H1 (cell line): ENCODE measurements around the gene CPSF7. TPM values are rescaled to one million over a fixed set of nuclear protein-coding genes. Genes with fewer than 3 reads are reported as not detected.

Experiments used
- CTCF ChIA-PET: fragments of 300-600 bp; sonication (Branson Sonifier 250); formaldehyde crosslinking; loops from one replicate; lab custom pipeline; 2021; ENCODE audit not compliant: partially characterized antibody; lab: Charles Lee
- POLR2A ChIA-PET: fragments of 300-600 bp; sonication (Branson Sonifier 250); formaldehyde crosslinking; loops from one replicate; lab custom pipeline; 2021; ENCODE audit warnings: inconsistent platforms; ENCODE audit not compliant: partially characterized antibody; lab: Charles Lee
- DNase-seq, 2 experiments: peaks; one replicate each; pipeline versions ENCODE4 v3.0.0 to v3.0.0-alpha.2; 2010 to 2022; ENCODE audit warnings: low spot score in 2 of 2, low read depth in 1 of 2, mixed read lengths in 1 of 2
- FAIRE-seq: peaks from 2 replicates; lab custom pipeline; 2011; peaks lifted over from hg19 to GRCh38; lab: Jason Lieb, UNC
- H2AFZ ChIP-seq: 2 replicates; pipeline ENCODE4 v1.8.1; 2012; ENCODE audit warnings: low read length, inconsistent platforms
- H2AK5ac ChIP-seq: 2 replicates; pipeline ENCODE4 v1.6.1; 2013; ENCODE audit warnings: low read depth, low read length
- H2BK120ac ChIP-seq: replicated peaks from 2 replicates; pipeline ENCODE3; 2013; ENCODE audit warnings: low read depth, low read length, inconsistent platforms
- H2BK12ac ChIP-seq: 2 replicates; pipeline ENCODE4 v1.6.1; 2013; ENCODE audit warnings: low read depth, low read length
- H2BK15ac ChIP-seq: 2 replicates; pipeline ENCODE4 v1.6.1; 2013; ENCODE audit warnings: low read length
- H2BK20ac ChIP-seq: 2 replicates; pipeline ENCODE4 v1.6.1; 2013; ENCODE audit warnings: low read length
- H2BK5ac ChIP-seq: 2 replicates; pipeline ENCODE4 v1.6.1; 2013; ENCODE audit warnings: low read depth, low read length
- H3K14ac ChIP-seq: 2 replicates; pipeline ENCODE4 v1.6.1; 2013; ENCODE audit warnings: inconsistent platforms; ENCODE audit not compliant: insufficient read length
- H3K18ac ChIP-seq: 2 replicates; pipeline ENCODE4 v1.6.1; 2013; ENCODE audit warnings: low read length; ENCODE audit errors: extremely low read depth
- H3K23ac ChIP-seq: 2 replicates; pipeline ENCODE4 v1.6.1; 2013; ENCODE audit warnings: inconsistent platforms; ENCODE audit not compliant: insufficient read length
- H3K23me2 ChIP-seq: 2 replicates; pipeline ENCODE4 v1.6.1; 2013; ENCODE audit warnings: low read depth, low read length
- H3K27ac ChIP-seq: 2 replicates; pipeline ENCODE4 v1.6.1; 2011; ENCODE audit warnings: low read depth, low read length, inconsistent platforms
- H3K27me3 ChIP-seq, 4 experiments: replicated peaks in 1 of 4; 1 replicate in 1 of 4; 2 replicates in 3 of 4; pipeline versions ENCODE4 v1.6.1 to v1.8.1; 2011 to 2013; ENCODE audit warnings: low read length in 3 of 4, mild to moderate bottlenecking in 3 of 4, inconsistent platforms in 2 of 4, mixed read lengths in 2 of 4, moderate library complexity in 1 of 4; ENCODE audit not compliant: control insufficient read depth in 3 of 4, insufficient read depth in 3 of 4; ENCODE audit errors: extremely low read depth in 1 of 4
- H3K36me3 ChIP-seq, 4 experiments: 2 replicates each; pipeline versions ENCODE4 v1.6.1 to v1.8.1; 2011 to 2013; ENCODE audit warnings: mild to moderate bottlenecking in 4 of 4, low read length in 3 of 4, moderate library complexity in 2 of 4, control low read depth in 1 of 4, inconsistent platforms in 1 of 4; ENCODE audit not compliant: insufficient read depth in 4 of 4, control insufficient read depth in 2 of 4
- H3K4ac ChIP-seq: replicated peaks from 2 replicates; pipeline ENCODE3; 2013; ENCODE audit warnings: low read length, low read depth, mixed read lengths, inconsistent platforms; ENCODE audit not compliant: insufficient read length
- H3K4me1 ChIP-seq, 4 experiments: replicated peaks in 1 of 4; 1 replicate in 1 of 4; 2 replicates in 3 of 4; pipeline versions ENCODE4 v1.6.1 to v1.8.1; 2011 to 2013; ENCODE audit warnings: low read length in 3 of 4, inconsistent platforms in 2 of 4, mixed read lengths in 1 of 4; ENCODE audit not compliant: insufficient read depth in 4 of 4, control insufficient read depth in 3 of 4
- H3K4me2 ChIP-seq, 2 experiments: 2 replicates each; pipeline versions ENCODE4 v1.6.1 to v1.8.1; 2011 to 2013; ENCODE audit warnings: low read depth in 2 of 2, low read length in 2 of 2, control low read depth in 1 of 2, inconsistent platforms in 1 of 2, mild to moderate bottlenecking in 1 of 2; ENCODE audit not compliant: insufficient read depth in 1 of 2
- H3K4me3 ChIP-seq, 4 experiments: fragments of 200-600, 300-600 bp in 1 of 4; sonication (generic), shearing (Covaris generic), sonication (Bioruptor Twin) in 1 of 4; 2 replicates each; pipeline versions ENCODE4 v1.5.1 to v1.8.1; 2011 to 2016; ENCODE audit warnings: low read length in 4 of 4, low read depth in 3 of 4, control low read depth in 2 of 4, inconsistent platforms in 2 of 4, mild to moderate bottlenecking in 2 of 4, mixed read lengths in 1 of 4, moderate library complexity in 1 of 4; ENCODE audit not compliant: insufficient read depth in 2 of 4; ENCODE audit errors: extremely low read depth in 1 of 4
- H3K56ac ChIP-seq: replicated peaks from 2 replicates; pipeline ENCODE3; 2013; ENCODE audit warnings: low read depth, mild to moderate bottlenecking, mixed read lengths, low read length, inconsistent platforms; ENCODE audit not compliant: insufficient read length
- H3K79me1 ChIP-seq: 2 replicates; pipeline ENCODE4 v1.6.1; 2013; ENCODE audit warnings: low read depth, low read length, control low read depth
- H3K79me2 ChIP-seq, 2 experiments: 2 replicates each; pipeline versions ENCODE4 v1.6.1 to v1.8.1; 2012 to 2013; ENCODE audit warnings: low read length in 2 of 2, mild to moderate bottlenecking in 2 of 2, inconsistent platforms in 1 of 2; ENCODE audit not compliant: insufficient read depth in 2 of 2, control insufficient read depth in 1 of 2
- H3K9ac ChIP-seq, 4 experiments: replicated peaks in 1 of 4; 1 replicate in 1 of 4; 2 replicates in 3 of 4; pipeline versions ENCODE4 v1.6.1 to v1.8.1; 2011 to 2013; ENCODE audit warnings: low read depth in 3 of 4, low read length in 3 of 4, control low read depth in 2 of 4, mild to moderate bottlenecking in 2 of 4, moderate library complexity in 2 of 4, inconsistent platforms in 1 of 4; ENCODE audit errors: extremely low read depth in 1 of 4
- H3K9me3 ChIP-seq, 2 experiments: 2 replicates each; pipeline versions ENCODE4 v1.6.1 to v1.8.1; 2012 to 2013; ENCODE audit warnings: mild to moderate bottlenecking in 2 of 2, moderate library complexity in 2 of 2, control low read depth in 1 of 2, inconsistent platforms in 1 of 2, low read depth in 1 of 2, low read length in 1 of 2, mixed read lengths in 1 of 2; ENCODE audit not compliant: insufficient read depth in 2 of 2
- H4K20me1 ChIP-seq, 2 experiments: replicated peaks in 1 of 2; 2 replicates each; pipeline versions ENCODE3 to v1.8.1; 2011 to 2013; ENCODE audit warnings: inconsistent platforms in 2 of 2, low read length in 2 of 2, mild to moderate bottlenecking in 1 of 2; ENCODE audit not compliant: insufficient read depth in 2 of 2, control insufficient read depth in 1 of 2
- H4K5ac ChIP-seq: 2 replicates; pipeline ENCODE4 v1.6.1; 2013; ENCODE audit warnings: low read length, low read depth, mixed read lengths, inconsistent platforms; ENCODE audit not compliant: insufficient read length
- H4K8ac ChIP-seq: 2 replicates; pipeline ENCODE4 v1.8.0; 2013; ENCODE audit warnings: mild to moderate bottlenecking, moderate library complexity, low read length, inconsistent platforms; ENCODE audit not compliant: insufficient read depth; ENCODE audit errors: extremely low read depth
- H4K91ac ChIP-seq: replicated peaks from 2 replicates; pipeline ENCODE3; 2013; ENCODE audit warnings: low read length, mixed read lengths, inconsistent platforms; ENCODE audit not compliant: insufficient read length
- CTCF ChIP-seq, 3 experiments: IDR thresholded peaks; 1 replicate in 2 of 3; 2 replicates in 1 of 3; pipeline versions ENCODE4 v1.5.1 to v1.6.1; 2011; ENCODE audit warnings: low read length in 3 of 3, mild to moderate bottlenecking in 3 of 3, inconsistent platforms in 2 of 3, low read depth in 1 of 3, moderate library complexity in 1 of 3; ENCODE audit not compliant: insufficient read depth in 1 of 3; ENCODE audit errors: control extremely low read depth in 1 of 3
- FOSL1 ChIP-seq: IDR thresholded peaks from 2 replicates; pipeline ENCODE4 v1.6.1; 2011; ENCODE audit warnings: mild to moderate bottlenecking, low read depth, low read length, moderate library complexity; ENCODE audit not compliant: insufficient read depth
- RAD21 ChIP-seq, 2 experiments: IDR thresholded peaks in 1 of 2; conservative IDR thresholded peaks in 1 of 2; 2 replicates each; pipeline ENCODE4 v1.6.1; 2011; ENCODE audit warnings: low read depth in 2 of 2, low read length in 2 of 2, improper control_type of control experiment in 1 of 2, inconsistent platforms in 1 of 2, mild to moderate bottlenecking in 1 of 2, moderate library complexity in 1 of 2
- WGBS, 2 experiments: shearing (Covaris generic) in 1 of 2; methylation state at CpG; one replicate each; pipeline versions ENCODE4 v1.1.6 to v1.1.7; 2013 to 2015; ENCODE audit warnings: low lambda C conversion rate in 2 of 2, mixed read lengths in 2 of 2, inconsistent platforms in 1 of 2, low coverage in 1 of 2, missing lambda C conversion rate in 1 of 2; ENCODE audit not compliant: insufficient replicate concordance in 2 of 2, insufficient coverage in 1 of 2, insufficient read length in 1 of 2; ENCODE audit errors: extremely low coverage in 1 of 2, missing lambda C conversion rate in 1 of 2; 5-methylcytosine and 5-hydroxymethylcytosine counted together
- polyA plus RNA-seq, 7 experiments: library from polyadenylated mRNA; depleted of rRNA in 3 of 7; stranded (reverse) in 5 of 7; unstranded in 2 of 7; fragments of >200 nt in 5 of 7; fragments of 200-250 nt in 2 of 7; gene quantifications; 1 replicate in 5 of 7; 2 replicates in 1 of 7; 4 replicates in 1 of 7; pipeline versions ENCODE4 v1.2.1 to v1.2.3, GENCODE V29; 2011 to 2013; ENCODE audit warnings: missing spikeins in 2 of 7, mixed read lengths in 2 of 7
- total RNA-seq: library from RNA; stranded (reverse); fragmentation: NEBNext Ultra II Directional; extraction: Animal tissue kit (Norgen Biotek cat#: 25700); gene quantifications from 2 replicates; pipeline ENCODE4 v1.2.1, GENCODE V29; 2021

CPSF7 gene
- total and polyA plus RNA-seq, 2 of the 8 experiments (the other 6 are each of a cell fraction or from before 2014, with no cell fraction given), result 95.9 to 122 TPM

DNA sequence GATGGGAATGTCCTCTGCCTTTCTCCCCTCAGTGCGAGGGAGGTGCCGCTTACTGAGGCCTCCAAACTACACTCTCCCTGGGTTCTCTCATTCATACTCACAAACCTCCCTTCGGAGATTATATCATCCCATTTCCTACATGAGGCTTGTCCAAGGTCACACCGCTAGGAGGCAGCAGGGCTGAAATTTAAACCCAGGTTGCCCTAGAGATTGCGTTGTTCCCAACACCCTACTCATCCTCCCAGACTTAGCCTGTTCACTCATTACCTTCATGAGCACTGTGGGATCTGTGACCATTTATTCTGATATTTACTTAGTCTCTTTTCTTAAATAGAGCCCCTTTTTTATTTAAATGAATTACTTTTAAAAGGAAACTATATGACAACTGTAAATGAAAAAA, 31.2 kb upstream of the CPSF7 start:
- H2AFZ ChIP-seq, result no peak overlapping the region
- H3K27ac ChIP-seq, result no peak overlapping the region
- DNase-seq (no peak), FAIRE-seq (peak; percentile 45)
- H3K56ac ChIP-seq, result no peak overlapping the region
- no peak overlapping the region for H2BK5ac ChIP-seq
- no peak overlapping the region for H3K4ac ChIP-seq
- TF ChIP-seq RAD21 (IDR thresholded peaks at IDR 0.05 in 1 of 2, conservative IDR thresholded peaks at IDR 0.05 in 1 of 2; ENCODE audit: low read depth in 2 of 2, low read length in 2 of 2), result 0 out of 4 replicates have a peak, but pooled peaks have one; percentile 5 to 27
- no peak for TF ChIP-seq FOSL1
- TF ChIP-seq CTCF (IDR thresholded peaks at IDR 0.05; ENCODE audit: control extremely low read depth in 1 of 3, insufficient read depth in 1 of 3, low read depth in 1 of 3, low read length in 3 of 3), result peak; percentile 26 to 47 (median 29); a peak in 3 of 4 replicates
- no peak overlapping the region for H3K4me3 ChIP-seq
- H2AK5ac ChIP-seq, result no peak overlapping the region
- no peaks in the 10 kb centered on the region for H3K27me3 ChIP-seq
- H2BK15ac ChIP-seq, result no peak overlapping the region
- no peak overlapping the region for H3K18ac ChIP-seq
- CTCF ChIA-PET, result interaction anchor here (0.9 to 57.8 kb wide), 11 partner anchors 9 to 178 kb away, joined by 3 to 2106 read pairs (median 3); partner anchors contain the start of gene LRRC10B
- no peaks in the 10 kb centered on the region; the same call in 1 of the 2 replicates for H3K79me1 ChIP-seq
- no peak overlapping the region for H2BK12ac ChIP-seq
- H3K79me2 ChIP-seq, result no peaks in the 10 kb centered on the region
- H3K36me3 ChIP-seq, result no peaks in the 10 kb centered on the region
- no peak overlapping the region for H3K23ac ChIP-seq
- H3K9me3 ChIP-seq, result no peaks in the 10 kb centered on the region
- POLR2A ChIA-PET, result interaction anchor here (1.1 to 3.2 kb wide), 2 partner anchors 14 kb away, joined by 3 to 12 read pairs; no protein-coding TSS in a partner anchor
- no peak overlapping the region for H2BK20ac ChIP-seq
- H4K91ac ChIP-seq, result no peak overlapping the region
- no peak overlapping the region for H3K14ac ChIP-seq
- H3K4me2 ChIP-seq, result no peak overlapping the region
- no peaks in the 10 kb centered on the region for H3K4me1 ChIP-seq
- WGBS, 2 experiments, result 86% methylated on average over 5 of the region's 5 CpGs; no CpG with 5 or more reads in 1 of the 2 experiments
- H4K8ac ChIP-seq, result no peak overlapping the region; the same call in 1 of the 2 replicates
- H3K9ac ChIP-seq, result no peak overlapping the region
- H4K5ac ChIP-seq, result no peak overlapping the region
- no peak overlapping the region for H2BK120ac ChIP-seq
- no peaks in the 10 kb centered on the region for H4K20me1 ChIP-seq
- H3K23me2 ChIP-seq, result no peaks in the 10 kb centered on the region
